GM18507 (cell line): ENCODE measurements around the gene HOXB1.

Source experiments
- DNase-seq: peaks from one replicate; pipeline ENCODE4 v3.0.0; 2011; ENCODE audit warnings: low read depth; ENCODE audit not compliant: insufficient read length; ENCODE audit errors: extremely low spot score
- FAIRE-seq: peaks from 2 replicates; lab custom pipeline; 2011; peaks lifted over from hg19 to GRCh38; lab: Jason Lieb, UNC

HOXB1 gene

GRCh38 chr17:48556576-48557401 is 26.0 kb upstream of the HOXB1 start:
- FAIRE-seq (no peak), DNase-seq (no peak)

- FAIRE-seq (no peak), DNase-seq (no peak)
Measured at GRCh38 chr17:48556229-48556575, 25.4 kb upstream of the HOXB1 start.

- no peak for DNase-seq
- FAIRE-seq, result no peak
Measured at GRCh38 chr17:48555258-48556228, 24.7 kb upstream of the HOXB1 start.

- DNase-seq, result no peak
- no peak for FAIRE-seq
Measured at GRCh38 chr17:48554412-48555257, 23.8 kb upstream of the HOXB1 start.

GRCh38 chr17:48553826-48554225 is 23.0 kb upstream of the HOXB1 start:
- FAIRE-seq (no peak), DNase-seq (no peak)

GRCh38 chr17:48553190-48553547 is 22.4 kb upstream of the HOXB1 start:
- DNase-seq (no peak), FAIRE-seq (no peak)

GRCh38 chr17:48552466-48553189 is 21.8 kb upstream of the HOXB1 start:
- FAIRE-seq (no peak), DNase-seq (no peak)

GRCh38 chr17:48551596-48552465 is 21.0 kb upstream of the HOXB1 start:
- DNase-seq, result no peak
- no peak for FAIRE-seq

- no peak for DNase-seq
- FAIRE-seq, result no peak
Measured at GRCh38 chr17:48551214-48551555, 20.4 kb upstream of the HOXB1 start.

- DNase-seq, result no peak
- FAIRE-seq, result no peak
Measured at GRCh38 chr17:48550502-48551213, 19.8 kb upstream of the HOXB1 start.

GRCh38 chr17:48549914-48550501 is 19.2 kb upstream of the HOXB1 start:
- DNase-seq, result no peak
- no peak for FAIRE-seq

GRCh38 chr17:48549281-48549630 is 18.4 kb upstream of the HOXB1 start:
- DNase-seq (no peak), FAIRE-seq (no peak)

GRCh38 chr17:48548523-48549280 is 17.9 kb upstream of the HOXB1 start:
- FAIRE-seq (no peak), DNase-seq (no peak)

- DNase-seq (no peak), FAIRE-seq (no peak)
Measured at GRCh38 chr17:48547808-48548522, 17.2 kb upstream of the HOXB1 start.

GRCh38 chr17:48546924-48547807 is 16.4 kb upstream of the HOXB1 start:
- DNase-seq, result no peak
- no peak for FAIRE-seq
